Esophagus mucosa (tissue), 1 donor: Measurements from ENCODE around the gene RXFP4. TPM values are rescaled to one million over a fixed set of nuclear protein-coding genes. Genes with fewer than 3 reads are reported as not detected.
A peak's percentile ranks its signal among the peaks of the same experiment; 100 is the strongest.
"Not testable (repeated sequence)": the region's sequence is repeated elsewhere in the genome, so short reads cannot be mapped to it uniquely, and the experiment has no call there.

Source experiments
- ATAC-seq: fragments of 200-7000 bp; cut with Tn5 transposase; one replicate; pipeline ENCODE4 v1.9.1; 2020
- total RNA-seq: library from RNA; stranded (reverse); gene quantifications from one replicate; pipeline ENCODE4 v1.2.4, GENCODE V29; 2023
- donor health status: DM: yes; HTN: yes; CAD: no.

Gene RXFP4
- total RNA-seq = not detected

GRCh38 chr1:155940993-155941844 lies at the start of gene RXFP4:
Gene RXFP4, plus strand, starts transcription at chr1:155941638. Its CDS starts 72 bp downstream, at chr1:155941710.
- ATAC-seq = peak; percentile 31

DNA sequence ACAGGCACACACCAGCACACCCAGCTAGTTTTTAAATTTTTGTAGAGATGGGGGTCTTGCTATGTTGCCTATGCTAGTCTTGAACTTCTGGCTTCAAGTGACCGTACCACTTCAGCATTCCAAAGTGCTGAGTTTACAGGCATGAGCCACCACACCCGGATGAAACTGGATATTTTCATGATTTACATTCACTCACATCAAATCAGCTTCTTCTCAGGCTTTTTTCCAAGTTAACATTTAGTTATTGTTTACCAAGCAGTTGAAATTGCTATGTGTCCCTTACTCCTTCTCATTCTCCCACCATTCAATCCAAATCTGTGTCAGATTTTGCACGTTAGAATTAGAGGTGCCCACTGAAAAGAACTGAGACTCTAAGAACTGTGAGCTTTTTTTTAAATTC lies 48.6 kb upstream of the RXFP4 start:
- peak; percentile 42 for ATAC-seq

DNA sequence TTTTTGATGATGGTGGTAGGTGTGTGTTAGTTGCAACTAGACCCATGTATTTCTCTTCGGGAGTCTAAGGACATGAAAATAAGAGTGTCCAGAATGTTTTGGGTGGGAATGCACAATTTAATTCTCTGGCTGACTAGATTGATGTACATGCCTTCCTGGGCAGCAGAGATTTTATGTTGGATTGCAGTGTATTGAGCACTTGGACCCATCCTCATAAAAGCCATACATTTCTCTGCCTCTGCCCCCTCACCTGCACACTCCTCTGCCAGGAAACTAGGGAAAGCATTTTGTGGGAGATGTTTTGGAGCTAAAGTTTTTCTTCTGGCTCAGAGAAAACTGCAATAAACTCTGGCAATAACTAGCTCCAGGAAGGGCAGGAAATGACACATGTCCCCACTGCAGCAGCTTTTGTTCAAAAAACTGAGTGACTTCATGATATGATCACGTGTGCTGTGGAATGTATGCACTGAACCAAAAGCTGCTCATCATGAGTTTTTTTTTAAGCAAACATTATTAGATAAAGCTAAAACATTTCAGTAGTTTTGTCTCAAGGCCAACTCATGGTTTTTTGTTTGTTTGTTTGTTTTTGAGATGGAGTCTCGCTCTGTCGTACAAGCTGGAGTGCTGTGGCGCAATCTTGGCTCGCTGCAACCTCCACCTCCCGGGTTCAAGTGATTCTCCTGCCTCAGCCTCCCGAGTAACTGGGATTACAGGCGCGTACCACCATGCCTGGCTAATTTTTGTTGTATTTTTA lies 47.9 kb upstream of the RXFP4 start:
- peak; percentile 77 for ATAC-seq

DNA sequence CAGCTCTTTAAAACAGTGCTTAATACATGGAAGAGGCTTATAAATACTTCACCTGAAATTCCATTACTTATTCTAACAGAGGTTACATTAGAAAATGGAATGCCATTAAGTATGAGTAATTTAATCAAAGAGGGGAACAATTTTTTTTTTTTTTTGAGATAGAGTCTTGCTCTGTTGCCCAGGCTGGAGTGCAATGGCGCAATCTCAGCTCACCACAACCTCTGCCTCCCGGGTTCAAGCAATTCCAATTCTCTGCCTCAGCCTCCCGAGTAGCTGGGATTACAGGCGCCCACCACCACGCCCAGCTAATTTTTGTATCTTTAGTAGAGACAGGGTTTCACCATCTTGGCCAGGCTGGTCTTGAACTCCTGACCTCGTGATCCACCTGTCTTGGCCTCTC lies 45.8 kb upstream of the RXFP4 start:
- not testable (repeated sequence) for ATAC-seq

DNA sequence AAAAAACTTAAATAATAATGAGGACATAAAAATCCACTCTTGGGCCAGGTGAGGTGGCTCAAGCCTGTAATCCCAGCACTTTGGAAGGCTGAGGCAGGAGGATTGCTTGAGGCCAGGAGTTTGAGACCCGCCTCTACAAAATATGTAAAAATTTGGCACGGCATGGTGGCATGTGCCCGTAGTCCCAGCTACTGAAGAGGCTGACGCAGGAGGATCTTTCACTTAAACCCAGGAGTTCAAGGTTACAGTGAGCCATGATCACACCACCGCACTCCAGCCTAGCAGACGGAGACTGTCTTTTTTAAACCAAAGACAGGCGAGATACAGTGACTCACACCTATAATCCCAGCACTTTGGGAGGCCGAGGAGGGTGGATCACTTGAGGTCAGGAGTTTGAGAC lies 45.0 kb upstream of the RXFP4 start:
- ATAC-seq = not testable (repeated sequence)

GRCh38 chr1:155897746-155898145 lies 43.7 kb upstream of the RXFP4 start:
- ATAC-seq = no peak

DNA sequence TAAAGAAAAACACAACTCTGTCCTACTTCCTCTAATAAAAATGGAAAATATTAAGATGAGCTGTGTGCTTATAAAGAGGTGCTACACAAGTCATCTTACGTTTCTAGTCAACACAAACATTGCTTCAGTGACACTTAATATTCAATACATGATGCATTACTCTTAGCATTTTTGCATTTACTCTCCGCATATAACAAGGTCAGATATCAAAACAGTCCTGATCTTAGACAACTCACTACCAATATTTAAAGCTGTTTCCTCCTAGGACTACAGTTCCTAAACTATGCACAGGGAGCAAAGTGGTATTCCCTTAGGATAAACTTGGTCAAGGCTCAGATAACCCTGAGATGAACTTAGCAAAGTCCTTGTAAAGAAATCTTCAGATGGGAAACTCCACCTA lies 42.5 kb upstream of the RXFP4 start:
- no peak for ATAC-seq

DNA sequence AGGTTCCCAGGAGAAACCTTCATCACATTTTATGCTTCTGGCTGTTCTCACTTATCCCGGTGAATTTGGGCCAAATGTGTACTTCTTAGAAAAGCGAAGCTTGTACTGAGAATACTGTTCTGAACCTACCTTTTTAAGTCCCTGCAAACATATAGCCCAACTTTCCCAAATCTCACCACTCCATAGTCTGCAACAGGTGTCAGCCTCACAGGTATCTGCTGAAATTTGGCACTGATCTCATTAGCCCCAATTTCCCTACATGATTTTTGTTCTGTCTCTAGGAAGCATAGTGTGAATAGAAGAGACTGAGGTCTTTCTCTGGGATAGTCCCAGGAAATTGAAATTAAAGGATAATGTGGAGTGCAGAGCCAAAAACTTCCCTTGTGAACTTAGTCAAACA lies 41.8 kb upstream of the RXFP4 start:
- ATAC-seq = no peak

- ATAC-seq = no peak
Observed at GRCh38 chr1:155900161-155900560, 41.3 kb upstream of the RXFP4 start.

- ATAC-seq = no peak
Observed at GRCh38 chr1:155904261-155904660, 37.2 kb upstream of the RXFP4 start.

DNA sequence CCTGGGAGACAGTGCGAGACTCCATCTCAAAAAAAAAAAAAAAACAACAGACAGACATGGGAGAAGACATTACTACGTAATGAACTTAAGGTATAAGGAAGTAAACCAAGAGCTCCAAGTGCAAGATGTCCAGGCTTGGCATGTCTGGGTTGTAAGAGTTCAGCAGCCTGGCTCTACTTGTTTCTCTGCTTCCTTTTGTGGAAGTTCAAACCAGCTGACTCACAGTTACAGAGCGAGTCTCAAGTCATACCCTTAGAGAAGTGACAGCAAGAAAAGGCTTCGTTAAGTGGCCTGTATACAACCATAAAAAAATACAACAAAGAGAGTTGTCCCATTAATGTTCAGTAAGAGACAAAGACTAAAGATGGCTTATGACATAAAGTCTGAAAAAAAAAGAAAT lies 31.5 kb upstream of the RXFP4 start:
- ATAC-seq = peak; percentile 86

- ATAC-seq = peak; percentile 38
Observed at GRCh38 chr1:155910621-155911121, 30.8 kb upstream of the RXFP4 start.

GRCh38 chr1:155911156-155912055 lies 30.0 kb upstream of the RXFP4 start, which contains the start of gene RIT1:
Gene RIT1, minus strand, starts transcription at chr1:155911349. Its CDS starts 588 bp downstream, at chr1:155910761.
- peak; percentile 95 for ATAC-seq

DNA sequence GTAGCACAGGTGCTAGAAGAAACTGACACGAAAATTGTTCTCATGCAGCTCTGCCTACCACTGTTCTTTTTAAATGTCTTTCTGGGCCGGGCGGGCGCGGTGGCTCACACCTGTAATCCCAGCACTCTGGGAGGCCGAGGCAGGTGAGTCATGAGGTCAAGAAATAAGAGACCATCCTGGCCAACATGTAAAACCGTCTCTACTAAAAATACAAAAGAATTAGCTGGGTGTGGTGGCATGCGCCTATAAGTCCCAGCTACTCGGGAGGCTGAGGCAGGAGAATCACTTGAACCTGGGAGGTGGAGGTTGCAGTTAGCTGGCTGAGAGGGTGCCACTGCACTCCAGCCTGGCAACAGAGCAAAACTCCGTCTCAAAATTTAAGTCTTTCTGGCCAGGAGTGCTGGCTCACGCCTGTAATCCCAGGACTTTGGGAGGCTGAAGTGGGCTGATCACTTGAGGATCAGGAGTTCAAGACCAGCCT lies 29.3 kb upstream of the RXFP4 start:
- ATAC-seq = peak; percentile 7

DNA sequence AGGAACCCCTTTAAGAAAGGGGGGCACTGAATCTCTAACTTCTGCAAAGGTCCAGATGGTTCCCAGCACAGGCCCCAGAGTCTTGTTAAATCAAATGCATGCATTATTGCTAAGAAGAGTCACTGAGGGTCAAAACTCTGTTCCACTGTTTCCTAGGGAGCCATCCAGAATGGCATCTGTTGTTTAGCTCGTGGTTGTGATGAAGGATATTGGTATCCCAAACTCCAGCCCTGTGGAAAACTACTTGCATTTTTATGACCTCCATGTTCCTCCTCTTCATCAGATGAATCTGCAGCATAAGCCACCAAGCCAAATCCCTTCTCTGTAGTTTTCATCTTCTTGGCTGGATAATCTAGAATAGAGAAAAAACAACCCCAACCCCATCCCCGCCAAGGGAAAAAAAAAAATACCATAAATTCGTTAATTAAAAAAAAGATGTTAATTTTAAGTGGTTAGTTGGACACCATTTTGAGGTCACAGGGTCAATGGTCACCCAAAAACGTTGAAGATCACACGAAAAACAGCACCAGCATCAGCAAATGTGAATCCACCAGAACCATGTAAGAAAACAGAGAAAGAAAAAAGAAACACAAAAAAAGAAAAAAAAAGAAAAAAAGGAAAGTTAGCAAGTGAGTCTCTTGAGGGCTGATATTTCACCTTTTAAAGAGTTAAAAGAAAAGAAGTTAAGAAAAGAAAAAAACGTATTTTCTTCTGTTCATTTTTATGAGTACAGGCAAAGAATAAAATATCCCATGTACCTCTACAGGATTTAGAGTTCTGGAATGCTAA lies 27.3 kb upstream of the RXFP4 start:
- no peak for ATAC-seq

GRCh38 chr1:155918660-155919059 lies 22.8 kb upstream of the RXFP4 start:
- no peak for ATAC-seq

DNA sequence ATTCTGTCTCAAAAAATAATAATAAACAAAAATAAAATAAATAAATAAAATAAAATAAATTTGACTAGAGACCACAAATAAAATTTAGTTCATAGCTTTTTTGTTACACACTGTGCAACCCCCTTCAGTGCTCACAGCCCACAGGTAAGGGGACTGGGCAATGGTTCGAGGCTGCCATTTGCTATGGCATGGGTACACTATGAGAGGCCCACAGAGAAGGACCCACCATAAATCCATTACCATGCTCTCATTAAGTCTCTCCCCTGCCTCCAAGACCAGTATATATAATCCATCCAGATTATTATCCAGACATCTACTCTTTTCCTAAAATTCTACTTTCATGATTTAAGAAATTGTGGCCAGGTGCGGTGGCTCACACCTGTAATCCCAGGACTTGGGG lies 21.6 kb upstream of the RXFP4 start:
- no peak for ATAC-seq

DNA sequence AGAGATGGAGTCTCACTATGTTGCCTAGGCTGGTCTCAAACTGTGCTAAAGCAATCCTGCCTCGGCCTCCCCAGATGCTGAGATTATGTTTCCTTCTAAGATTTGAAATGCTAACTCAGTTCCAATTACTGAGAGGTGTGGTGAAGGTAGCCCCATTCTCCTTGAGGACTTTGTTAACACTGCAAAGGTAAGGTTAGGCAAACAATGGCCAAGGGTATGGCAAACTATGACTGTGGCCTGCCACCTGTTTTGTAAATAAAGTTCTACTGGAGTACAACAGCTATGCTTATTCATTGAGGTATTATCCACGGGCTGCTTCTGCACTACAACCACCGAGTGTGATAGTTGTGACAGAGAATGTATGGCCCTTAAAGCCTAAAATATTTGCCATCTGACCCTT lies 20.7 kb upstream of the RXFP4 start:
- ATAC-seq = no peak

- no peak for ATAC-seq
Observed at GRCh38 chr1:155925506-155925905, 15.9 kb upstream of the RXFP4 start.

- ATAC-seq = no peak
Observed at GRCh38 chr1:155929057-155929456, 12.4 kb upstream of the RXFP4 start.

DNA sequence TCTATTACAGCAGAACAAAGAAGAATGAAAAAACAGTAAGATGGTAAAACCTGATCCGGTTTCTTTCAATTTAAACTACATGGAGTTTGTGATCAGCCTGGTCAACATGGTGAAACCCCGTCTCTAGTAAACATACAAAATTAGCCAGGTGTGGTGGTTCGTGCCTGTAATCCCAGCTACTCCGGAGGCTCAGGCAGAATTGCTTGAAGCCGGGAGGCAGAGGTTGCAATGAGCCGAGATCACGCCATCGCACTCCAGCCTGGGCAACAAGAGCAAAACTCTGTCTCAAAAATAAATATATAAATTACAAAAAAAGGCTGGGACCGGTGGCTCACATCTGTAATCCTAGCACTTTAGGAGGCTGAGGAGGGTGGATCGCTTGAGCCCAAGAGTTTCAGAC lies 10.7 kb upstream of the RXFP4 start:
- ATAC-seq = not testable (repeated sequence)
